Peyer's patch (tissue), 4 donors: ENCODE results near the gene KLHL9. TPM values are rescaled to one million over a fixed set of nuclear protein-coding genes. Genes with fewer than 3 reads are reported as not detected.

Source experiments
- DNase-seq, 3 donors: peaks; one replicate each; pipeline ENCODE4 v3.0.0-alpha.2; 2017 to 2019
- H3K27ac ChIP-seq, 4 donors: fragments of 200-600 bp; sonication (generic); one replicate each; pipeline ENCODE4 v1.5.1; 2016 to 2019
- H3K27me3 ChIP-seq, 2 donors: fragments of 200-600 bp; sonication (generic); one replicate each; pipeline ENCODE4 v1.5.1; 2019
- H3K36me3 ChIP-seq, 3 donors: fragments of 200-600 bp; sonication (generic); one replicate each; pipeline ENCODE4 v1.5.1; 2016 to 2019
- H3K4me1 ChIP-seq, 4 donors: fragments of 200-600 bp; sonication (generic); one replicate each; pipeline ENCODE4 v1.5.1; 2016 to 2019
- H3K4me3 ChIP-seq, 4 donors: fragments of 200-600 bp; sonication (generic); 1 replicate in 3 of 4; 2 replicates in 1 of 4; pipeline ENCODE4 v1.5.1; 2016 to 2019; ENCODE audit warnings: mild to moderate bottlenecking in 1 of 4
- H3K9me3 ChIP-seq, 4 donors: fragments of 200-600 bp; sonication (generic); one replicate each; pipeline ENCODE4 v1.5.1; 2016 to 2019; ENCODE audit warnings: mild to moderate bottlenecking in 1 of 4
- POLR2A ChIP-seq, 2 donors: fragments of 450-650 bp; IDR thresholded peaks; one replicate each; pipeline ENCODE4 v1.5.1; 2017; ENCODE audit warnings: antibody characterized with exemption in 2 of 2, mild to moderate bottlenecking in 2 of 2, moderate library complexity in 2 of 2
- total RNA-seq, 4 donors: library from RNA; depleted of rRNA; stranded (reverse); fragments of >200 nt; gene quantifications; one replicate each; pipeline ENCODE4 v1.1.0, GENCODE V29; 2016
- TF ChIP-seq, protein P1 (sequence below), 6 experiments: fragments of 450-650 bp in 4 of 6; fragments of 200-600 bp in 2 of 6; sonication (generic) in 1 of 6; IDR thresholded peaks; one replicate each; pipeline ENCODE4 v1.5.1; 2017 to 2019; ENCODE audit warnings: antibody characterized with exemption in 6 of 6, mild to moderate bottlenecking in 3 of 6, moderate library complexity in 1 of 6

The KLHL9 gene
- total RNA-seq, 4 donors from 2014 or later, result 16.3 to 23.1 (median 18.5) TPM

GRCh38 chr9:21322911-21323461 is 12.2 kb downstream of the KLHL9 start:
- peaks cover 0 to 24% (median 0%) of the 10 kb centered on the region in 3 donors for H3K36me3 ChIP-seq
- H3K27me3 ChIP-seq, result no peaks in the 10 kb centered on the region
- no peak overlapping the region for H3K27ac ChIP-seq
- no peak for DNase-seq
- H3K9me3 ChIP-seq, result no peaks in the 10 kb centered on the region
- no peak overlapping the region for H3K4me3 ChIP-seq
- no peak for TF ChIP-seq POLR2A (IDR thresholded peaks at IDR 0.05)
- TF ChIP-seq, protein P1, sequence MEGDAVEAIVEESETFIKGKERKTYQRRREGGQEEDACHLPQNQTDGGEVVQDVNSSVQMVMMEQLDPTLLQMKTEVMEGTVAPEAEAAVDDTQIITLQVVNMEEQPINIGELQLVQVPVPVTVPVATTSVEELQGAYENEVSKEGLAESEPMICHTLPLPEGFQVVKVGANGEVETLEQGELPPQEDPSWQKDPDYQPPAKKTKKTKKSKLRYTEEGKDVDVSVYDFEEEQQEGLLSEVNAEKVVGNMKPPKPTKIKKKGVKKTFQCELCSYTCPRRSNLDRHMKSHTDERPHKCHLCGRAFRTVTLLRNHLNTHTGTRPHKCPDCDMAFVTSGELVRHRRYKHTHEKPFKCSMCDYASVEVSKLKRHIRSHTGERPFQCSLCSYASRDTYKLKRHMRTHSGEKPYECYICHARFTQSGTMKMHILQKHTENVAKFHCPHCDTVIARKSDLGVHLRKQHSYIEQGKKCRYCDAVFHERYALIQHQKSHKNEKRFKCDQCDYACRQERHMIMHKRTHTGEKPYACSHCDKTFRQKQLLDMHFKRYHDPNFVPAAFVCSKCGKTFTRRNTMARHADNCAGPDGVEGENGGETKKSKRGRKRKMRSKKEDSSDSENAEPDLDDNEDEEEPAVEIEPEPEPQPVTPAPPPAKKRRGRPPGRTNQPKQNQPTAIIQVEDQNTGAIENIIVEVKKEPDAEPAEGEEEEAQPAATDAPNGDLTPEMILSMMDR (IDR thresholded peaks at IDR 0.05), result no peak
- H3K4me1 ChIP-seq, result no peaks in the 10 kb centered on the region

- no peak for DNase-seq
- Histone ChIP-seq H3K36me3 (peaks cover 0 to 24% (median 0%) of the 10 kb centered on the region in 3 donors), H3K27me3 (no peaks in the 10 kb centered on the region), H3K9me3 (no peaks in the 10 kb centered on the region), H3K4me3 (no peak overlapping the region), H3K4me1 (no peaks in the 10 kb centered on the region), H3K27ac (no peak overlapping the region)
- TF ChIP-seq, protein P1 (IDR thresholded peaks at IDR 0.05), result no peak
- TF ChIP-seq POLR2A (IDR thresholded peaks at IDR 0.05), result no peak
Observed at GRCh38 chr9:21320465-21320864, 14.7 kb downstream of the KLHL9 start.

- peak in 1 of 3 donors; percentile 66 for DNase-seq
- Histone ChIP-seq H3K36me3 (peaks cover 0 to 16% (median 0%) of the 10 kb centered on the region in 3 donors), H3K27me3 (no peaks in the 10 kb centered on the region), H3K27ac (no peak overlapping the region), H3K9me3 (no peaks in the 10 kb centered on the region), H3K4me1 (no peaks in the 10 kb centered on the region), H3K4me3 (no peak overlapping the region)
- TF ChIP-seq, protein P1 (IDR thresholded peaks at IDR 0.05), result peak; percentile 22 to 73 (median 63)
- no peak for TF ChIP-seq POLR2A (IDR thresholded peaks at IDR 0.05)
Observed at GRCh38 chr9:21317956-21318923, 17.0 kb downstream of the KLHL9 start.

- no peak for DNase-seq
- peaks cover 0 to 2% (median 0%) of the 10 kb centered on the region in 3 donors for H3K36me3 ChIP-seq
- TF ChIP-seq, protein P1 (IDR thresholded peaks at IDR 0.05), result no peak
- no peak for TF ChIP-seq POLR2A (IDR thresholded peaks at IDR 0.05)
- no peaks in the 10 kb centered on the region for H3K27me3 ChIP-seq
- no peaks in the 10 kb centered on the region for H3K4me1 ChIP-seq
- H3K9me3 ChIP-seq, result no peaks in the 10 kb centered on the region
- H3K27ac ChIP-seq, result no peak overlapping the region
- H3K4me3 ChIP-seq, result no peak overlapping the region
Observed at GRCh38 chr9:21316860-21317259, 18.3 kb downstream of the KLHL9 start.

DNA sequence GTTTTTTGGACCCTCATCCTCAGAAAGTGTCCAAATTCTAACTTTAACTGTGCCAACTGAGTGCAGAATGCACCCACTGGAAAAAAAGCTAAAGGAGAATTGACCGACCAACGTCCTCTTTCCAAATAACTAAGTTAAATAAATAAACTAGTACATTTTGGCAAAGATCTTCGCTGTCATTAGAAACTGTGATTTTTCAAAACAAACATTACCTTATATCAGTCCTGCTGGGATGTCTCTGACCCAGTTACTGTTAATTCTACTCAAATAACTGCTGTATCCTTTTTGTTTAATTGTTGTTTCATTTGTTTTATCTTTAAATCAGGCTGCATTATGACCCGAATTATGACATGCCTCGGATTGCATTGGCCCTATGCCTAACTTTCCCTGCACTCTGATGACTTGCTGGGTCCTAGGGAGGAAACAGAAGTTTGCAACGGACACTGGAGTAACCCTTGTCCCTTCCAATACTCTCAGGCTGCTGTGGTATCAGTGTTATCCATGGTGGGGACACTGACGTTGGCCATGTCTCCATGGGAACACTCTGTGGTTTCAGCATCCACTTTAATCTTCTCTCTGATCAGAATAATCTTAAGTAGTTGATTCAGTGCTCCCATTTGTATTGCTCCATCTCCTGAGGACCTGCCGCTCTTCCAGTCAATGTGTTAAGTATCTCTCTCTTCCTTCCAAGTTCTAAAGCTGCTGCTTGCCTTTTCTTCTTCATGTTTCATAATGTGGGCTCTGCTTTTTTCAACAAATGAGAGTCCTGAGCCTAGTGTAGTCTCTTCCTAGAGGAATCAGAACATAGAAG is 19.0 kb downstream of the KLHL9 start:
- Histone ChIP-seq H3K27me3 (no peaks in the 10 kb centered on the region), H3K27ac (no peak overlapping the region), H3K9me3 (no peaks in the 10 kb centered on the region), H3K4me3 (no peak overlapping the region), H3K4me1 (no peaks in the 10 kb centered on the region), H3K36me3 (no peaks in the 10 kb centered on the region)
- TF ChIP-seq POLR2A (IDR thresholded peaks at IDR 0.05), result no peak
- TF ChIP-seq, protein P1 (IDR thresholded peaks at IDR 0.05), result no peak
- no peak for DNase-seq
